Measurements from ENCODE around the gene PPM1N.
A peak's percentile ranks its signal among the peaks of the same experiment; 100 is the strongest.

The PPM1N gene

GRCh38 chr19:45470762-45471081 is 27.5 kb upstream of the PPM1N start:
- DNase-seq (ENCODE audit: low read depth) = no peak

GRCh38 chr19:45471111-45471930 is 26.9 kb upstream of the PPM1N start:
- DNase-seq (ENCODE audit: low read depth) = no peak

GRCh38 chr19:45471931-45472562 is 26.2 kb upstream of the PPM1N start:
- no peak for DNase-seq (ENCODE audit: low read depth)

GRCh38 chr19:45472563-45473366 is 25.5 kb upstream of the PPM1N start:
- no peak for DNase-seq (ENCODE audit: low read depth)

- DNase-seq (ENCODE audit: low read depth) = no peak
Measured at GRCh38 chr19:45473367-45473681, 24.9 kb upstream of the PPM1N start.

- DNase-seq (ENCODE audit: low read depth) = no peak
Measured at GRCh38 chr19:45473682-45474605, 24.3 kb upstream of the PPM1N start.

- DNase-seq (ENCODE audit: low read depth) = no peak
Measured at GRCh38 chr19:45474606-45475521, 23.4 kb upstream of the PPM1N start.

GRCh38 chr19:45475537-45476291 is 22.5 kb upstream of the PPM1N start:
- no peak for DNase-seq (ENCODE audit: low read depth)

- DNase-seq (ENCODE audit: low read depth) = no peak
Measured at GRCh38 chr19:45476304-45476703, 21.9 kb upstream of the PPM1N start.

GRCh38 chr19:45477186-45477585 is 21.1 kb upstream of the PPM1N start:
- DNase-seq (ENCODE audit: low read depth) = no peak

GRCh38 chr19:45477713-45478453 is 20.4 kb upstream of the PPM1N start:
- no peak for DNase-seq (ENCODE audit: low read depth)

- peak; percentile 96 for DNase-seq (ENCODE audit: low read depth)
Measured at GRCh38 chr19:45478454-45479238, 19.6 kb upstream of the PPM1N start.

- no peak for DNase-seq (ENCODE audit: low read depth)
Measured at GRCh38 chr19:45483033-45483432, 15.2 kb upstream of the PPM1N start.

- no peak for DNase-seq (ENCODE audit: low read depth)
Measured at GRCh38 chr19:45484273-45484945, 13.8 kb upstream of the PPM1N start.

- DNase-seq (ENCODE audit: low read depth) = no peak
Measured at GRCh38 chr19:45485305-45486077, 12.8 kb upstream of the PPM1N start.

GRCh38 chr19:45488708-45489107 is 9.5 kb upstream of the PPM1N start:
- DNase-seq (ENCODE audit: low read depth) = no peak

- DNase-seq (ENCODE audit: low read depth) = no peak
Measured at GRCh38 chr19:45489216-45489855, 8.9 kb upstream of the PPM1N start.
